Spleen (tissue), 11 donors: ENCODE measurements around the gene TCN1. TPM values are rescaled to one million over a fixed set of nuclear protein-coding genes. Genes with fewer than 3 reads are reported as not detected.
A peak's percentile ranks its signal among the peaks of the same experiment; 100 is the strongest.
"Not testable (repeated sequence)": the region's sequence is repeated elsewhere in the genome, so short reads cannot be mapped to it uniquely, and the experiment has no call there.

ENCODE experiments used
- DNase-seq: peaks from one replicate; pipeline ENCODE4 v3.0.0-alpha.2; 2020
- H3K27ac ChIP-seq, 8 donors: fragments of 200-600 bp; sonication (generic) in 7 of 8; 1 replicate in 4 of 8; 2 replicates in 4 of 8; pipeline versions ENCODE4 v1.5.0 to v1.8.0; 2016 to 2021; ENCODE audit warnings: inconsistent platforms in 4 of 8, mild to moderate bottlenecking in 4 of 8, moderate library complexity in 1 of 8
- H3K27me3 ChIP-seq, 7 donors: fragments of 200-600 bp; sonication (generic) in 6 of 7; replicated peaks in 1 of 7; 1 replicate in 4 of 7; 2 replicates in 3 of 7; pipeline versions ENCODE4 v1.5.0 to v1.8.0; 2016 to 2021; ENCODE audit warnings: inconsistent platforms in 3 of 7, mild to moderate bottlenecking in 1 of 7
- H3K36me3 ChIP-seq, 6 donors: fragments of 200-600 bp; sonication (generic) in 5 of 6; 1 replicate in 4 of 6; 2 replicates in 2 of 6; pipeline versions ENCODE4 v1.5.0 to v1.8.0; 2016 to 2021; ENCODE audit warnings: inconsistent platforms in 2 of 6
- H3K4me1 ChIP-seq, 6 donors: fragments of 200-600 bp; sonication (generic) in 5 of 6; 1 replicate in 3 of 6; 2 replicates in 3 of 6; pipeline versions ENCODE4 v1.5.0 to v1.8.0; 2016 to 2021; ENCODE audit warnings: inconsistent platforms in 3 of 6
- H3K4me3 ChIP-seq, 8 donors: fragments of 200-600 bp; sonication (generic) in 7 of 8; 1 replicate in 4 of 8; 2 replicates in 4 of 8; pipeline versions ENCODE4 v1.5.0 to v1.8.0; 2016 to 2021; ENCODE audit warnings: inconsistent platforms in 4 of 8, mild to moderate bottlenecking in 4 of 8, moderate library complexity in 2 of 8
- H3K9me3 ChIP-seq, 8 donors: fragments of 200-600 bp; sonication (generic) in 7 of 8; 1 replicate in 4 of 8; 2 replicates in 4 of 8; pipeline versions ENCODE4 v1.5.0 to v1.8.0; 2016 to 2021; ENCODE audit warnings: inconsistent platforms in 4 of 8
- CTCF ChIP-seq, 11 experiments: fragments of 200-600 bp in 7 of 11; fragments of 450-650 bp in 4 of 11; sonication (generic) in 4 of 11; IDR thresholded peaks in 8 of 11; conservative IDR thresholded peaks in 3 of 11; 1 replicate in 7 of 11; 2 replicates in 4 of 11; pipeline versions ENCODE4 v1.4.0 to v1.8.0; 2016 to 2021; ENCODE audit warnings: antibody characterized with exemption in 11 of 11, inconsistent platforms in 4 of 11, mild to moderate bottlenecking in 1 of 11
- POLR2A ChIP-seq, 3 donors: fragments of 450-650 bp; IDR thresholded peaks; one replicate each; pipeline ENCODE4 v1.5.1; 2017; ENCODE audit warnings: antibody characterized with exemption in 3 of 3, mild to moderate bottlenecking in 1 of 3
- POLR2AphosphoS5 ChIP-seq, 3 donors: sonication (generic); formaldehyde crosslinking; IDR thresholded peaks; one replicate each; pipeline ENCODE4 v1.5.1; 2017; ENCODE audit warnings: antibody characterized with exemption in 3 of 3
- WGBS, 5 donors: extraction: QIAGEN DNeasy Blood & Tissue Kit in 3 of 5; methylation state at CpG; one replicate each; pipeline versions ENCODE4 v1.1.5 to v1.1.7; 2013 to 2018; 5-methylcytosine and 5-hydroxymethylcytosine counted together
- intact Hi-C: fragments of 100-400 bp; cut with DNase I; formaldehyde crosslinking; loops from one replicate; pipeline ENCODE4 v1.15.0; 2023; ENCODE audit warnings: low total_unique reads
- polyA plus RNA-seq, 3 donors: library from polyadenylated mRNA; stranded (reverse); fragments of 200-250 nt; gene quantifications; one replicate each; pipeline ENCODE4 v1.2.1, GENCODE V29; 2013
- total RNA-seq, 7 donors: library from RNA; depleted of rRNA in 3 of 7; stranded (reverse); fragments of >200 nt in 3 of 7; fragmentation: NEBNext Ultra II Directional in 4 of 7; extraction: Animal tissue kit (Norgen Biotek cat#: 25700) in 4 of 7; gene quantifications; one replicate each; pipeline versions ENCODE4 v1.1.0 to v1.2.1, GENCODE V29; 2016 to 2021
- donor health status: healthy with polysubstance abuse.
- donor health status: DM: no; HTN: no; CAD: no; lungs with moderate emphysema.
- donor health status: DM: no; HTN: no; CAD: no.
- donor health status: Bipolar disorder and iron deficiency.
- donor health status: healthy.
- donor health status: DM: no; HTN: no; CAD: no.
- donor health status: DM: yes; HTN: yes; CAD: no.

Gene TCN1
- total and polyA plus RNA-seq, 10 donors: 0.26 to 18.6 (median 2.0) TPM

GRCh38 chr11:59849129-59849528, 17.2 kb downstream of the TCN1 start:
- intact Hi-C loops: no loop called here
- no peak for TF ChIP-seq POLR2AphosphoS5 (IDR thresholded peaks at IDR 0.05)
- no peak for TF ChIP-seq CTCF (IDR thresholded peaks at IDR 0.05 in 8 of 11, conservative IDR thresholded peaks at IDR 0.05 in 3 of 11)
- TF ChIP-seq POLR2A (IDR thresholded peaks at IDR 0.05): no peak
- Histone ChIP-seq H3K36me3 (no peaks in the 10 kb centered on the region), H3K4me1 (no peaks in the 10 kb centered on the region), H3K27me3 (no peaks in the 10 kb centered on the region), H3K9me3 (no peaks in the 10 kb centered on the region), H3K27ac (peak overlapping the region in 3 of 8 donors; percentile 4 to 38 (median 21)), H3K4me3 (no peak overlapping the region)
- no peak for DNase-seq
- WGBS, 5 donors: 13 to 33% (median 26%) methylated on average over 2 of the region's 2 CpGs

GRCh38 chr11:59848439-59848838, 17.8 kb downstream of the TCN1 start:
- intact Hi-C loops, H3K36me3 ChIP-seq, H3K9me3 ChIP-seq, DNase-seq, H3K27me3 ChIP-seq, H3K4me3 ChIP-seq, H3K4me1 ChIP-seq: not testable (repeated sequence)
- peak overlapping the region in 1 of 8 donors; percentile 4 for H3K27ac ChIP-seq
- 92 to 98% (median 93%) methylated on average over 6 of the region's 6 CpGs for WGBS, 5 donors

- intact Hi-C loops: no loop called here
- no peak overlapping the region for H3K27ac ChIP-seq
Measured at GRCh38 chr11:59847626-59848025, 18.7 kb downstream of the TCN1 start.

DNA sequence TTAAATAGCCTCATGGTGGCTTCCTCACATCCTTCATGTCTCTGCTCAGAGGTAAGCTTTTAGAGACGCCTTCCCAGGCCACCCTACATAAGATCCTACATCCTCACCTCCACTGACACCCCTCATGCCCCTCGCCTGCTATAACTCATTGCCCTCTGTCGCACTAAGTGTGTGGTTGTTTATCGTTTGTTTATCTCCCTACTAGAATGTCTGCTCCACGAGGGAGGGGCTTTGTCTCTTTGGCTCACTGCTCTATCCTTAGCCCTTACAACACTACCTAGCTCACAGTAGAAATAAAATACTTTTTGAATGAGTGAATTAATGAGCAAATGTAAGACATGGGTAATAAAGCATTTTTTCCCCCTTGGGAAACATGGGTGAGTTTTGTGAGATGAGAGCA, 19.7 kb downstream of the TCN1 start:
- WGBS, 5 donors: 74 to 84% (median 81%) methylated on average over 5 of the region's 5 CpGs
- Histone ChIP-seq H3K27ac (no peak overlapping the region), H3K4me1 (no peaks in the 10 kb centered on the region), H3K27me3 (no peaks in the 10 kb centered on the region), H3K9me3 (no peaks in the 10 kb centered on the region), H3K36me3 (no peaks in the 10 kb centered on the region), H3K4me3 (no peak overlapping the region)
- intact Hi-C loops: no loop called here
- TF ChIP-seq POLR2A (IDR thresholded peaks at IDR 0.05) (no peak), POLR2AphosphoS5 (IDR thresholded peaks at IDR 0.05) (no peak), CTCF (IDR thresholded peaks at IDR 0.05 in 8 of 11, conservative IDR thresholded peaks at IDR 0.05 in 3 of 11) (no peak)
- DNase-seq: no peak

More at GRCh38 chr11:59847626-59848025, 18.7 kb downstream of the TCN1 start:
- Histone ChIP-seq H3K4me3 (no peak overlapping the region), H3K9me3 (no peaks in the 10 kb centered on the region), H3K27me3 (no peaks in the 10 kb centered on the region), H3K36me3 (no peaks in the 10 kb centered on the region), H3K4me1 (no peaks in the 10 kb centered on the region)
- 57 to 93% (median 72%) methylated on average over 3 of the region's 3 CpGs for WGBS, 5 donors
- no peak for DNase-seq
- no peak for TF ChIP-seq CTCF (IDR thresholded peaks at IDR 0.05 in 8 of 11, conservative IDR thresholded peaks at IDR 0.05 in 3 of 11)
- TF ChIP-seq POLR2A (IDR thresholded peaks at IDR 0.05): no peak
- no peak for TF ChIP-seq POLR2AphosphoS5 (IDR thresholded peaks at IDR 0.05)

GRCh38 chr11:59845399-59845798, 20.9 kb downstream of the TCN1 start, which contains the start of gene CBLIF:
CBLIF (minus strand) TSS chr11:59845499; CDS start chr11:59845453, 46 bp downstream.
- Histone ChIP-seq H3K4me3 (no peak within 1 kb of the TSS), H3K27ac (no peak within 1 kb of the TSS), H3K36me3 (no peaks in the 10 kb centered on the region), H3K9me3 (no peaks in the 10 kb centered on the region), H3K27me3 (no peaks in the 10 kb centered on the region), H3K4me1 (no peaks in the 10 kb centered on the region)
- DNase-seq: no peak
- 81 to 91% (median 88%) methylated on average over 4 of the region's 4 CpGs for WGBS, 5 donors
- intact Hi-C loops: no loop called here
- no peak for TF ChIP-seq CTCF (IDR thresholded peaks at IDR 0.05 in 8 of 11, conservative IDR thresholded peaks at IDR 0.05 in 3 of 11)
- no peak for TF ChIP-seq POLR2AphosphoS5 (IDR thresholded peaks at IDR 0.05)
- no peak for TF ChIP-seq POLR2A (IDR thresholded peaks at IDR 0.05)
